HepG2 (cell line): ENCODE results near the gene INAFM1. TPM values are rescaled to one million over a fixed set of nuclear protein-coding genes. Genes with fewer than 3 reads are reported as not detected.

Source experiments
- DZIP1 ChIP-seq: sonication (generic); formaldehyde crosslinking; IDR thresholded peaks from 2 replicates; pipeline ENCODE4 v1.5.0; 2020; ENCODE audit warnings: mild to moderate bottlenecking, missing genetic modification reagents
- FOXP4 ChIP-seq: sonication (generic); formaldehyde crosslinking; IDR thresholded peaks from 2 replicates; pipeline ENCODE4 v1.4.0; 2020; ENCODE audit warnings: missing genetic modification reagents
- MIER2 ChIP-seq: IDR thresholded peaks from 2 replicates; pipeline ENCODE4 v1.6.1; 2016; ENCODE audit warnings: missing biosample characterization, missing genetic modification reagents
- PLSCR1 ChIP-seq: sonication (generic); formaldehyde crosslinking; IDR thresholded peaks from 2 replicates; pipeline ENCODE4 v1.5.0; 2020; ENCODE audit warnings: missing genetic modification reagents, mild to moderate bottlenecking, borderline replicate concordance
- TGIF2 ChIP-seq: IDR thresholded peaks from 2 replicates; pipeline ENCODE4 v1.6.1; 2016; ENCODE audit warnings: control low read depth, missing compliant biosample characterization
- ZNF30 ChIP-seq: sonication (generic); formaldehyde crosslinking; IDR thresholded peaks from 2 replicates; pipeline ENCODE4 v1.5.0; 2020; ENCODE audit warnings: mild to moderate bottlenecking, missing genetic modification reagents
- polyA plus RNA-seq, 8 experiments: library from polyadenylated mRNA; depleted of rRNA in 3 of 8; stranded (reverse) in 7 of 8; unstranded in 1 of 8; fragments of >200 nt; fragmentation: Illumina TruSeq in 4 of 8; extraction: Trizol in 4 of 8; gene quantifications; 2 replicates each; pipeline versions ENCODE4 v1.2.1 to v1.2.3, GENCODE V29; 2011 to 2016; ENCODE audit warnings: low read depth in 4 of 8, missing spikeins in 1 of 8, mixed read lengths in 1 of 8; ENCODE audit not compliant: insufficient read depth in 1 of 8
- total RNA-seq, 5 experiments: library from RNA; depleted of rRNA; stranded (reverse); fragments of >200 nt; fragmentation: Illumina TruSeq; extraction: Trizol; gene quantifications; 2 replicates each; pipeline ENCODE4 v1.2.3, GENCODE V29; 2016; ENCODE audit warnings: low read depth in 1 of 5
- TF ChIP-seq, protein P1 (sequence below): sonication (generic); formaldehyde crosslinking; IDR thresholded peaks from 2 replicates; pipeline ENCODE4 v1.4.0; 2020; ENCODE audit warnings: missing genetic modification reagents
- TF ChIP-seq, protein P2 (sequence below): sonication (generic); formaldehyde crosslinking; IDR thresholded peaks from 2 replicates; pipeline ENCODE4 v1.4.0; 2020; ENCODE audit warnings: missing genetic modification reagents
- TF ChIP-seq, protein P3 (sequence below), 2 experiments: sonication (generic) in 1 of 2; formaldehyde crosslinking in 1 of 2; IDR thresholded peaks; 2 replicates each; pipeline versions ENCODE4 v1.6.1 to v1.9.0; 2014 to 2022; ENCODE audit warnings: antibody characterized with exemption in 1 of 2, borderline replicate concordance in 1 of 2, inconsistent platforms in 1 of 2, low read depth in 1 of 2, missing genetic modification reagents in 1 of 2

INAFM1 gene
- total and polyA plus RNA-seq, 2 of the 13 experiments (the other 11 are each of a cell fraction or from before 2014, with no cell fraction given): 0.88 to 1.9 TPM

GRCh38 chr19:47240996-47241918, 33.4 kb upstream of the INAFM1 start (continued):
- TF ChIP-seq TGIF2: no peak
- no peak; the same call in 1 of the 2 replicates for TF ChIP-seq FOXP4 (CRISPR knock-in tag)
- TF ChIP-seq, protein P1, sequence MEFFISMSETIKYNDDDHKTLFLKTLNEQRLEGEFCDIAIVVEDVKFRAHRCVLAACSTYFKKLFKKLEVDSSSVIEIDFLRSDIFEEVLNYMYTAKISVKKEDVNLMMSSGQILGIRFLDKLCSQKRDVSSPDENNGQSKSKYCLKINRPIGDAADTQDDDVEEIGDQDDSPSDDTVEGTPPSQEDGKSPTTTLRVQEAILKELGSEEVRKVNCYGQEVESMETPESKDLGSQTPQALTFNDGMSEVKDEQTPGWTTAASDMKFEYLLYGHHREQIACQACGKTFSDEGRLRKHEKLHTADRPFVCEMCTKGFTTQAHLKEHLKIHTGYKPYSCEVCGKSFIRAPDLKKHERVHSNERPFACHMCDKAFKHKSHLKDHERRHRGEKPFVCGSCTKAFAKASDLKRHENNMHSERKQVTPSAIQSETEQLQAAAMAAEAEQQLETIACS (CRISPR knock-in tag): no peak
- no peak for TF ChIP-seq MIER2 (CRISPR knock-in tag)
- TF ChIP-seq ZNF30 (CRISPR knock-in tag): no peak
- TF ChIP-seq PLSCR1: no peak
- no peak for TF ChIP-seq DZIP1 (CRISPR knock-in tag)
- TF ChIP-seq, protein P2, sequence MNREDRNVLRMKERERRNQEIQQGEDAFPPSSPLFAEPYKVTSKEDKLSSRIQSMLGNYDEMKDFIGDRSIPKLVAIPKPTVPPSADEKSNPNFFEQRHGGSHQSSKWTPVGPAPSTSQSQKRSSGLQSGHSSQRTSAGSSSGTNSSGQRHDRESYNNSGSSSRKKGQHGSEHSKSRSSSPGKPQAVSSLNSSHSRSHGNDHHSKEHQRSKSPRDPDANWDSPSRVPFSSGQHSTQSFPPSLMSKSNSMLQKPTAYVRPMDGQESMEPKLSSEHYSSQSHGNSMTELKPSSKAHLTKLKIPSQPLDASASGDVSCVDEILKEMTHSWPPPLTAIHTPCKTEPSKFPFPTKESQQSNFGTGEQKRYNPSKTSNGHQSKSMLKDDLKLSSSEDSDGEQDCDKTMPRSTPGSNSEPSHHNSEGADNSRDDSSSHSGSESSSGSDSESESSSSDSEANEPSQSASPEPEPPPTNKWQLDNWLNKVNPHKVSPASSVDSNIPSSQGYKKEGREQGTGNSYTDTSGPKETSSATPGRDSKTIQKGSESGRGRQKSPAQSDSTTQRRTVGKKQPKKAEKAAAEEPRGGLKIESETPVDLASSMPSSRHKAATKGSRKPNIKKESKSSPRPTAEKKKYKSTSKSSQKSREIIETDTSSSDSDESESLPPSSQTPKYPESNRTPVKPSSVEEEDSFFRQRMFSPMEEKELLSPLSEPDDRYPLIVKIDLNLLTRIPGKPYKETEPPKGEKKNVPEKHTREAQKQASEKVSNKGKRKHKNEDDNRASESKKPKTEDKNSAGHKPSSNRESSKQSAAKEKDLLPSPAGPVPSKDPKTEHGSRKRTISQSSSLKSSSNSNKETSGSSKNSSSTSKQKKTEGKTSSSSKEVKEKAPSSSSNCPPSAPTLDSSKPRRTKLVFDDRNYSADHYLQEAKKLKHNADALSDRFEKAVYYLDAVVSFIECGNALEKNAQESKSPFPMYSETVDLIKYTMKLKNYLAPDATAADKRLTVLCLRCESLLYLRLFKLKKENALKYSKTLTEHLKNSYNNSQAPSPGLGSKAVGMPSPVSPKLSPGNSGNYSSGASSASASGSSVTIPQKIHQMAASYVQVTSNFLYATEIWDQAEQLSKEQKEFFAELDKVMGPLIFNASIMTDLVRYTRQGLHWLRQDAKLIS: 0 out of 2 replicates have a peak, but pooled peaks have one; percentile 40
- TF ChIP-seq, protein P3, sequence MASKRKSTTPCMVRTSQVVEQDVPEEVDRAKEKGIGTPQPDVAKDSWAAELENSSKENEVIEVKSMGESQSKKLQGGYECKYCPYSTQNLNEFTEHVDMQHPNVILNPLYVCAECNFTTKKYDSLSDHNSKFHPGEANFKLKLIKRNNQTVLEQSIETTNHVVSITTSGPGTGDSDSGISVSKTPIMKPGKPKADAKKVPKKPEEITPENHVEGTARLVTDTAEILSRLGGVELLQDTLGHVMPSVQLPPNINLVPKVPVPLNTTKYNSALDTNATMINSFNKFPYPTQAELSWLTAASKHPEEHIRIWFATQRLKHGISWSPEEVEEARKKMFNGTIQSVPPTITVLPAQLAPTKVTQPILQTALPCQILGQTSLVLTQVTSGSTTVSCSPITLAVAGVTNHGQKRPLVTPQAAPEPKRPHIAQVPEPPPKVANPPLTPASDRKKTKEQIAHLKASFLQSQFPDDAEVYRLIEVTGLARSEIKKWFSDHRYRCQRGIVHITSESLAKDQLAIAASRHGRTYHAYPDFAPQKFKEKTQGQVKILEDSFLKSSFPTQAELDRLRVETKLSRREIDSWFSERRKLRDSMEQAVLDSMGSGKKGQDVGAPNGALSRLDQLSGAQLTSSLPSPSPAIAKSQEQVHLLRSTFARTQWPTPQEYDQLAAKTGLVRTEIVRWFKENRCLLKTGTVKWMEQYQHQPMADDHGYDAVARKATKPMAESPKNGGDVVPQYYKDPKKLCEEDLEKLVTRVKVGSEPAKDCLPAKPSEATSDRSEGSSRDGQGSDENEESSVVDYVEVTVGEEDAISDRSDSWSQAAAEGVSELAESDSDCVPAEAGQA (IDR thresholded peaks at IDR 0.05; ENCODE audit: low read depth): no peak
- TF ChIP-seq, protein P3 (CRISPR knock-in tag; IDR thresholded peaks at IDR 0.05; ENCODE audit: borderline replicate concordance): no peak
